GM10266 (cell line): ENCODE results near the gene FAM124B.
A peak's percentile ranks its signal among the peaks of the same experiment; 100 is the strongest.

ENCODE experiments used
- DNase-seq: peaks from one replicate; pipeline ENCODE4 v3.0.0; 2012; ENCODE audit errors: extremely low spot score
- TF ChIP-seq, protein P1 (sequence below): IDR thresholded peaks from 2 replicates; pipeline ENCODE4 v1.5.1; 2012; ENCODE audit warnings: mild to moderate bottlenecking, low read depth; ENCODE audit not compliant: control insufficient read depth, insufficient read depth; ENCODE audit errors: missing control alignments

The FAM124B gene, protein sequence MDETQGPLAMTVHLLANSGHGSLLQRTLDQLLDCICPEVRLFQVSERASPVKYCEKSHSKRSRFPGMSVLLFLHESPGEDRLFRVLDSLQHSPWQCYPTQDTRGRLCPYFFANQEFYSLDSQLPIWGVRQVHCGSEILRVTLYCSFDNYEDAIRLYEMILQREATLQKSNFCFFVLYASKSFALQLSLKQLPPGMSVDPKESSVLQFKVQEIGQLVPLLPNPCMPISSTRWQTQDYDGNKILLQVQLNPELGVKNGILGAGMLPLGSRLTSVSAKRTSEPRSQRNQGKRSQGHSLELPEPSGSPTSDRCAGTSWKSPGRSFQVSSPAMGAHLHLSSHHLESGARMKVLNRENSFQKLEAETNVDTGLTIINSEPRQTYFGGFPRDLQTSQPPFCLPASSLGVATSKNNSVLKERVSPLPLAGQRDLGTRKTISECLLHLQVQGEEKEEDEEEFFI

DNA sequence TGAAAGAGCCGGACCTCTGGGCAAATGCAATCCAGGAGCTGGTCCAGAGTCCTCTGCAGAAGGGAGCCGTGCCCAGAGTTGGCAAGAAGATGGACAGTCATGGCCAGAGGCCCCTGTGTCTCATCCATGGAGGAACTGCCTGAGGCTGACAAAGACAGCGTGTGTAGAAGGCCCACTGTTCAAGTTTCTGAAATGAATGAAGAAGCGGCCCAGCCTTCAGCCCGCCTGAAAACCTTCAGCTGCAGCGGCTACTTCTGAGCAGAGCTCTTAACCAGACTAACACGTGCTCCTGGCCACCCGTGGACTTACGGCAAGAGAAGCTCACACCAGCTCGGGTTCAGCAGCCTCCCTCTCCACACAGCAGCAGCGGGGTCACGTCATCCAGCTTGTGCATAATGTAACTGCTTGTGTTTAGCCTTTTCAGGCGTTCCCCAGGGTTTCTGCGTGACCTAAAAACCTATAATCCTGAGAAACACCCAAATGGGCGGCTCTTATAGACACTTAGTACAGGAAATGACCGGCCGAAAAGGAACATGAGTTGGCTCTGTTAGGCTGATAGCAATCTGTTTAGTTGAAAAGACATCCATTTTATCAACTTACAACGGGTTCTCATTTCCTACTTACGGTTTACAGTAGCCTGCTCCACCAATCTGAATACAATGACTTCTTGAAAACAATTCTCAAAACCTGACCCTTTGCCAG lies at the start of gene FAM124B:
Gene FAM124B, minus strand, starts transcription at position 467 of the 702 bp plus-strand sequence. Its CDS starts 339 bp downstream, at position 128.
- TF ChIP-seq, protein P1, sequence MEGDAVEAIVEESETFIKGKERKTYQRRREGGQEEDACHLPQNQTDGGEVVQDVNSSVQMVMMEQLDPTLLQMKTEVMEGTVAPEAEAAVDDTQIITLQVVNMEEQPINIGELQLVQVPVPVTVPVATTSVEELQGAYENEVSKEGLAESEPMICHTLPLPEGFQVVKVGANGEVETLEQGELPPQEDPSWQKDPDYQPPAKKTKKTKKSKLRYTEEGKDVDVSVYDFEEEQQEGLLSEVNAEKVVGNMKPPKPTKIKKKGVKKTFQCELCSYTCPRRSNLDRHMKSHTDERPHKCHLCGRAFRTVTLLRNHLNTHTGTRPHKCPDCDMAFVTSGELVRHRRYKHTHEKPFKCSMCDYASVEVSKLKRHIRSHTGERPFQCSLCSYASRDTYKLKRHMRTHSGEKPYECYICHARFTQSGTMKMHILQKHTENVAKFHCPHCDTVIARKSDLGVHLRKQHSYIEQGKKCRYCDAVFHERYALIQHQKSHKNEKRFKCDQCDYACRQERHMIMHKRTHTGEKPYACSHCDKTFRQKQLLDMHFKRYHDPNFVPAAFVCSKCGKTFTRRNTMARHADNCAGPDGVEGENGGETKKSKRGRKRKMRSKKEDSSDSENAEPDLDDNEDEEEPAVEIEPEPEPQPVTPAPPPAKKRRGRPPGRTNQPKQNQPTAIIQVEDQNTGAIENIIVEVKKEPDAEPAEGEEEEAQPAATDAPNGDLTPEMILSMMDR = no peak
- DNase-seq = no peak

DNA sequence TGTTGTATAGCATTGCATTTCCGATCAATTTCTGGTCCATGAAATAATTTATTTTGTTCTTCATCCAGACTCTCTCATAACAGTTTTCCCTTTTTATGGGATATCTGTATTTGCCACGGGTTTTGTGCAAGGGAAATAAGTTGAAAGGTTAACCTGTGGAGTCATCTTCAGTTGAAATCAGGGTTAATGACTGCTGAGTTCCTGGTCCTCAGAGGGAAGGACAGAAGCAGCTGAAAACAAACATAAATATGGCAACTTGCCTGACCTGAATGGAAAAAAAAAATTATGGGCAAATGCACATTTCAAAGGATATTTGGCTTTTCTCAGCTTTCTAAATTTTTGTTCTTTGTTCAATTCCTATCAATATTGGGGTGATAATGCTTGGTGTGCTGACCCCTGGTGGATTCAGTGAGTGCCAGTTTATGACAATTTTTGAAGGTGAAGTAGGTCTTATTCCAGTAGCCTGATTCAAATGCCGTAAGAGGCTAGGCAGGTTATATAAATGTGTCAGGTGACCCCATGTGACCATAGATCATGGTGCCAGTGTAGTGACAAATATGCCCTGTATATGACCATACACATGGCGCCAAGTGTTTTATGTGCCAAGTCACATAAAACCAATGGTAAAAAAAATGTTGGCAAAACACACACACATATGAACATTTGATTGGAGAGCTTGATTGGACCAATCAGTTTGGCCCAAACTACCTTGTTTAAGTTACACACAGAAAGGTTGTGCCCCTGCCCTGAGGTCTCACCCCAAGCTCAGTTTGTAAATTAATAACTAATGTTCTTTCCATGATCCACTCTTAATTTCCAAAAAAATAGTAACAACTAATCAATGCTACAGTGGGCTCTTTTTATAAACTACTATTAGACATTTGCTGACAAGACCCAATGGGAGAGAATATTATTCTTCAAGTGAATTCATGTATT lies 47.6 kb upstream of the FAM124B start:
- DNase-seq = peak; percentile 40
- TF ChIP-seq, protein P1 = peak; percentile 48

DNA sequence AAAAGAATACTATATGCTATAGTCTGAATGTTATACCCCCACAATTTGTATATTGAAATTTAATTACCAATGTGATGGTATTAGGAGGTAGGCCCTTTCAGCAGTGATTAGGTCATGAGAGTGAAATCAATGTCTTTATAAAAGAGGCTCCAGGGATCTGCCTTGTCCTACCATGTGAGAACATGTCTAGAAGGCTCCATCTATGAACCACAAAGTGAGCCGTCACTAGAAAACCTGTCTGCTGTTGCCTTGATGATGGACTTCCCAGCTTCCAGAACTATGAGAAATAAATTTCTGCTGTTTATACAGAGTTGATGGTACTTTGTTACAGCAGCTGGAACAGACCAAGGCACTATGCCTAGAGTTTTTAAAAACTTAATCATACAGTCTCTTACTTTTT lies 46.3 kb upstream of the FAM124B start:
- no peak for DNase-seq
- TF ChIP-seq, protein P1 = no peak

DNA sequence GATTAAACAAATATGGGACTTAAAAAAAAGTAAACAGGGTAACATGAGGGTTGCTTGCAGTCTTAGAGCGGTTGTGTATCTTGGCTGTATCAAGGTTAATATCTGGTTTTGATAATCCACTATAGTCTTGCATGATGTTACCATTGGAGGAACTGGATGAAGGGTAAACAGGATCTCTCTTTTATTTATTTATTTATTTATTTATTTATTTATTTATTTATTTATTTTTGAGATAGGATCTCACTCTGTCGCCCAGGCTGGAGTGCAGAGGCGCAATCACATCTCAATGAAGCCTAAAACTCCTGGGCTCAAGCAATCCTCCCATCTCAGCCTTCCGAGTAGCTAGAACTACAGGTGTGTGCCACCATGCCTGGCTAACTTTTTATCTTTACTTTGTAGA lies 42.9 kb upstream of the FAM124B start:
- TF ChIP-seq, protein P1 = no peak
- no peak for DNase-seq

DNA sequence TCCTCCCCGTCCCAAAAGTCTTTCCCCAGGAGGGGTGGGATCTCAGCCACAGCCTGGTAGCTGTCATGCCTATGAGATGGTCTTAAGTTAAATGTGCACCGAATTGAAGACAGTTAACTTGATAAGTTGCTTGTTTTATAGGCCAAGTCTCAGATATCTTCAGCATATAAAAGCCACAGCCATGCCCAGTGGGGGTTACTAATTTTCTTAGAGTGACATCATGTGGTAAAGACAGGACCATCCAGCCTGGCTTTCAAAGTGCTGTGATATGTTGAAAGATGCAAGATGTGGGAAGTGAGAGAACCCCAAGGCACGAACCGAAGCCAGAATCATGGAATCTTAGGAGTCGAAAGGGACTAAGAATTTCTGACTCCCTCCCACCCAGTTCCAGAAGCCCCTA lies 42.1 kb upstream of the FAM124B start:
- TF ChIP-seq, protein P1 = no peak
- no peak for DNase-seq

DNA sequence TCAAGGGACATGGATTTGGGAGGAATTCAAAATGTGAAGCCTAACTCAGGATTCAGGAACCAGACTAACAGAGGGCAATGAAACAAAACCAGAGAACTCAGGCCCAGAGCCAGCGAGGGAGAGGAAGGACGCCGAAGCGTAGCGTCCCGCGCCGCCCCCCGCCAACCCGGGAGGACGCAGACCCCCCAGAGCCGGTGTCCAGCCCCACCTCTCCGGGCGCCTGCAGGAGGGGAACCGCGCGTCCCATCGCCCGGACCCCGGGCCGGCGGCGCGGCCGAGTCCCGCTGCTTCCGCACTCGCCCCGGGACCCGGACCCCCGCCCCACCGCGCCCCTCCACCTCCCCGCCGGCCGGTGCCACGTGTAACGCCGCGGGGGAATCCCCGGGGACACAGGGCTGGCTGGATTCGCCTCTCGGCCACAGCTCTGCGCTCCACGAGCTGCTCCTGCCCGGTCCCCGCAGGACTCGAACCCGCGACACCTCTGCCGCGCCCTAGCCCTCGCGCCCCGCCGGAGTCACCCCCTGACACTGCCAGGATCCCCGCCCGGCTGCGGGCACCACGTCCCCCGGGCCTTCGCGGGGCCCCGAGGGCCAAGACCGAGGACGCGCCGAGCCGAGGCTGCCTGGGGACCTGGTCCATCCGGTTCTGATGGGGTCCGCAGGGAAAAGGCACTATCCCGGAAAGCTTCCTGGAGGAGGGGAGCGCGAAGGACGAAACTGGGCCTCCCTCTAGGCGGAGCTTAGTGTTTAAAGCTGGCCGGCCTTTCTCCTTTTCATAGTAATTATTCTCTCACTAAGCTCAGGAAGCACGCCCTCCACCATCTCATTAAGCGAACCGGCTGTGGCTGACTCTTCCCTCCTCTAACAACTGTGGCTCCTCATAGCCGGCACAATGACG lies 40.4 kb upstream of the FAM124B start:
- peak; percentile 53 for DNase-seq
- TF ChIP-seq, protein P1 = no peak
